Effector CD4-positive, alpha-beta T cell (primary cell): ENCODE results near the gene KCTD21.
"Not testable (repeated sequence)": the region's sequence is repeated elsewhere in the genome, so short reads cannot be mapped to it uniquely, and the experiment has no call there.

Source experiments
- DNase-seq: peaks from one replicate; pipeline ENCODE4 v3.0.0-alpha.2; 2020
- total RNA-seq: gene quantifications from one replicate; lab custom pipeline; 2026; lab: John Stamatoyannopoulos, UW

Gene KCTD21
- total RNA-seq: 2.6 reads per million, percentile 8 among the genes with 10 or more reads in this experiment

- DNase-seq: peak; percentile 86
Measured at GRCh38 chr11:78188286-78189173, at the start of gene KCTD21, which contains the start of gene USP35. TSS of gene KCTD21 (minus strand) at chr11:78188626. CDS start at chr11:78174554, 14,072 bp downstream. TSS of gene USP35 (plus strand) at chr11:78188919. CDS start at chr11:78196246, 7,327 bp downstream.

GRCh38 chr11:78237293-78238046 is 49.0 kb upstream of the KCTD21 start:
- DNase-seq: no peak

GRCh38 chr11:78234006-78234405 is 45.6 kb upstream of the KCTD21 start:
- no peak for DNase-seq

- not testable (repeated sequence) for DNase-seq
Measured at GRCh38 chr11:78233046-78233445, 44.6 kb upstream of the KCTD21 start.

- DNase-seq: no peak
Measured at GRCh38 chr11:78231962-78232501, 43.6 kb upstream of the KCTD21 start.

GRCh38 chr11:78230161-78230877 is 41.9 kb upstream of the KCTD21 start:
- DNase-seq: no peak

GRCh38 chr11:78229106-78229505 is 40.7 kb upstream of the KCTD21 start:
- no peak for DNase-seq

- DNase-seq: no peak
Measured at GRCh38 chr11:78228467-78228866, 40.0 kb upstream of the KCTD21 start.

- DNase-seq: no peak
Measured at GRCh38 chr11:78227921-78228320, 39.5 kb upstream of the KCTD21 start.

GRCh38 chr11:78226684-78227680 is 38.6 kb upstream of the KCTD21 start:
- no peak for DNase-seq

GRCh38 chr11:78224906-78225420 is 36.5 kb upstream of the KCTD21 start:
- no peak for DNase-seq

- no peak for DNase-seq
Measured at GRCh38 chr11:78224506-78224905, 36.1 kb upstream of the KCTD21 start.

- no peak for DNase-seq
Measured at GRCh38 chr11:78223320-78223954, 35.0 kb upstream of the KCTD21 start.

- DNase-seq: not testable (repeated sequence)
Measured at GRCh38 chr11:78222726-78223125, 34.3 kb upstream of the KCTD21 start.

GRCh38 chr11:78221396-78222315 is 33.2 kb upstream of the KCTD21 start:
- DNase-seq: no peak

GRCh38 chr11:78220218-78221157 is 32.1 kb upstream of the KCTD21 start:
- DNase-seq: no peak

GRCh38 chr11:78219493-78220217 is 31.2 kb upstream of the KCTD21 start:
- no peak for DNase-seq
